Activated CD4-positive, alpha-beta T cell treated with anti-CD3 and anti-CD28 coated beads for 1 hour (primary cell): ENCODE data around the gene PHLPP1.

Experiments used
- DNase-seq: peaks from one replicate; pipeline ENCODE4 v3.0.0-alpha.2; 2020

PHLPP1 gene

DNA sequence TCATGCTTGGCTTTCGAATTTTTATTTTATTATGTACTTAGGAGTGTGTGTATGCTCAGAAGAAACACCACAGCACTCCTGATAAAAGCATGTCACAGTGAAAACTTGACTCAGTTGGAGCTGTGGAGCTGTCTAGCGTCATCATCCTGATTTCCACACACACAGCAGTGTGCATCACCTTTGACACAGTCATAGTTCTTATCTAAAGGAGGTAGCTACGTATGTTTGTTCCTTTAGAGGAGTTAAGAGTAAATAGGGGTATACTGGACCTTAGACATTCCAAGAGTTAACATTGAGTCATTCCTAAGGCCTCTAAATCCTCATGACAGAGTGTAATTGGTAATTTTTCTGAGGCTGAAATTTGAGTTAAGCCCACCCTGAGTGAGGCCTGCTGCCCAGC, 96.9 kb downstream of the PHLPP1 start:
- DNase-seq: no peak

DNA sequence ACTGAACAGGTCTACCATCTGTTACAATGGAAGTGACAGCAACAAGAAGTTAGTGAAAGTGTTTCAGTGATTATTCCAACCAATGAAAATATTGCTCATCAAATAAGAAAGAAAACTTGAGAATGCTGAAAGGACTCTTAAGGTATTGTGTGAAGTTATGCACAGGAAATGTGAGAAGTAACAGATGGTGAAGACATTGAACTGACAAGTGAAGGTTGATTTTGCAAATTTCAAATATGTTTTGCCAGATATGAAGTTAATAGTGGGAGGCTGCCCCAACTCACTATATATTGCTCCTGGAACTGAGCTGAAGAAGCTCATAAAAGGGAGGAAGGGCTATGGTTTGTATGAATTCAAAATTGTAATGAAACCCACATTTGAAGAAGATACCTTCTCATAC, 97.5 kb downstream of the PHLPP1 start:
- DNase-seq: no peak

DNA sequence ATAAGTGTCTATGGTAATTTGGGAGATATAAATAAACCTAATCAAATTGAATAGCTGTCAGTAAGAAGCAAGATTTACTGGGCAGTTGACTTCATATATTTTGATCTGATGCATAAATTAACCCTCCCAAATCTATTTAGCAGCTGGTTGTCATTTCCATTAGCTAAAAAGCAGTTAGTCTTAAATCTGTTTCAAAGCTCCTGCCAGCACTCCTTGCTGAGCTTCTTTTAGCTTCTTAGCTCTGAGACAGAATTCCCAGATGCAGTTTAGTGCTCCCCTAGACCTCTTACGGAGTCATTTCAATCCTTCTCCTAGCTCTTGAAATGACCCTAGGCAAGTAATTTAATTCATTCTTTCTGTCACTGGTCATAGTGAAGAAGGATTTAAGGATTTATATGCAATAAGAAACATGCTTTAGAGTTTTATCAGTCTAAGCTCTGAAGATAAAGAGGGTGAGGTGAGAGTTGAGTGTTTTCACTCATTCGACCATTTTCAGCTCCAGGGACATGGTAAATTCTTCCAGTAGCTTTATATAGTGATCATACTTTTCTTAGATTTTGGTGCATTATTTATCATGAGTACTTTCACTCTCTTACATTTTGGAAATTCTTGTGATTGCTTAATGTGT, 98.9 kb downstream of the PHLPP1 start:
- no peak for DNase-seq

DNA sequence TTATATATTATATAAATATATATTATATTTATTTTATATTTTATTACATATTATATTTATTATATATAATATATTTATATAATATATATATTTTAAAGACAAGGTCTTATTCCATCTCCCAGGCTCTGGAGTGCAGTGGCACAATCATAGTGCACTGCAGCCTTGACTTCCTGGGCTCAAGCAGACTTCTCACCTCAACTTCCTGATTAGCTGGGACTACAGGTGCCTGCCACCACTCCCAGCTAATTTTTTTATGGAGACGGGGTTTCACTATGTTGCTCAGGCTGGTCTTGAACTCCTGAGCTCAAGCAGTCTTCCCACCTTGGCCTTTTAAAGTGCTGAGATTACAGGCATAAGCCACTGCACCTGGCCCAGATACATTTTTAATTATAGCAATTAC, 110.0 kb downstream of the PHLPP1 start:
- no peak for DNase-seq

DNA sequence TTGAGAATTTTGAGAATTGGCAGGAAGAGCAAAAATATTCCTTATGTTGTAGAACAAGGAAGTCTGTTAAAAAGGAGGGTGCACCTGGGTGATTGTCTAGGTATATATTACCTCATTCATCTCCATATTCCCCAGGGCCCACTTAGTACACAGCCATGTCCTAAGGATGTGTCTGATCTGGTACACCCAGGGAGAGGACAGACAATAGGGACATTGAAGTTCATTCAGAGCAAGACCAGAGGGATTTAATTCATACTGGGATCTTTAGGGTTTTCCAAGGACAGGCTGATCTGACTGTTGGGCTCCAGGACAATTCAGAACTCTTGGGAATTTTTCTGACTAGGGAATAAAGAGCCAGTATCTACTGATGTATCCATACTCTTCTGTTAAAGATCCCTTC, 112.1 kb downstream of the PHLPP1 start:
- DNase-seq: no peak

DNA sequence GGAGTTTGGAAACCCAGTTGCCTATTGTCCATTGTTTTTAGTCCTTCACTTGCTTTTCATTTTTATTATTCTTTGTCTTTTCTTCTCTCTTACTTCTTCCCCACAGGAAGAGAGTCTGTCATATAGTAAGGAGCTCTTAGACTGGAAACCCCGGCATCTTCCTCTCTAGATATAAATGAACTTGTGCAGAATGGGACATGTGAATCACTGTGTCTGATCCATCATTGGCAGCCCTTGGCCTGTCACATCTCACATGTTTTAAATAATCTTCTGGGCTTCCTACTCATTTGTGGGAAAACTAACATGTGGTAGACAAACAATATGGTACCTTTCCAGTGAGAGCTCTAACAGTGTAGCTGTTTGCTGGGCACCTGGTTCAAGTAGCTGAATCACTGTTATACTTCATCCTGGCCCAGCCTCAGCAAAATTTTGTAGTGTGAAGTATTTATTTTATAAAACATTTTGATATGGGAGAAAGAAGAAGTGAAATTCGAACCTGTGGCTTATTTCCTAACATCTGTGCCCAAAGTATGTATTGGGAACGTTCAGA, 112.8 kb downstream of the PHLPP1 start:
- DNase-seq: no peak

DNA sequence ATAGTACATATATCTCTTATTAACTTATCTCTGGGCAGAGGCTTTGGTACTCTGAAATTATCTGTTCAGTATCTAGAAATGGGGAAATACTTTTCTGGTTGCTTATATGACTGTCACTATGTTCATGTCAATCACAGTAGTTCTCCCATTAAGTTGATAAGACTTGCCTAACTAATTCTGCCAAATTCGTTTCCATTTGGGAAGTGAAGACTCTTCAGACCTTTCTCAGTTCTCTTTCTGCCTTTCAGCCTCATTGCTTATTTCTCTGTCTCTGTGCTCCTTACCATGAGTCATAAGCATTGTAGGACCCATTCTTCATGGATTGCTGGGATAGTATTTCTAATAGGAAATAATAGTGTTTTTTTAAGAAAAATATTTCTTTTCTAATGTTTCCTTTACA, 113.5 kb downstream of the PHLPP1 start:
- no peak for DNase-seq

DNA sequence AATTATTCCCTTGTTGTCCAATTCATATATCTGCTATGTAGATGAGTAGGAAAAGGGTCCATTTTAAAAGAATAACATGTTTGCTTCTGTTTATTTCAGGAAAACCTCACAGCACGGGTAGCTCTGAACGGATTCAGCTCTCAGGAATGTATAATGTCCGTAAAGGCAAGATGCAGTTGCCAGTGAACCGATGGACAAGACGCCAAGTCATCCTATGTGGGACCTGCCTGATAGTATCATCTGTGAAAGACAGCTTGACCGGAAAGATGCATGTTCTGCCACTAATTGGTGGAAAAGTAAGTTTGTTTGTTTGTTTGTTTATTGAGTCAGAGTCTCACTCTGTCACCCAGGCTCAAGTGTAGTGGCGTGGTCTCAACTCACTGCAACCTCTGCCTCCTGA, 114.6 kb downstream of the PHLPP1 start:
- no peak for DNase-seq

DNA sequence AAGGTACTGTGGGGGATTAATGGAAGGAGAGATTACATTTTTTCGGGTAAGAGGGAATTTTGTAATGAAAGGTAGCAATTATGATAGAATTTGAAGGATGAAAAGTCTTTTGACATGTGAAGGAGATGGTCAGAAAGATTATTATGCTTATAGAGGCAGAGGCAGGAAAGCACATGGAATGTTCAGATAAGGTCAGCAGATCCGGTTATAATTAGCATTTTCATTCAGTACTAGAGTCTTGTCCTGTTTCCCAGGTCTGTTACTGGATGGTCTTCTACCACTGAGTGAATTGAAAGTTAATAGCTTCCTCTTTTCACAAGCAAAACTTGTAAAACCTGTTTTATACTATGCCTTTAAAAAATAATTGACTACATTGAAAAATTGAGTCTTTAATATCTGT, 116.9 kb downstream of the PHLPP1 start:
- no peak for DNase-seq

DNA sequence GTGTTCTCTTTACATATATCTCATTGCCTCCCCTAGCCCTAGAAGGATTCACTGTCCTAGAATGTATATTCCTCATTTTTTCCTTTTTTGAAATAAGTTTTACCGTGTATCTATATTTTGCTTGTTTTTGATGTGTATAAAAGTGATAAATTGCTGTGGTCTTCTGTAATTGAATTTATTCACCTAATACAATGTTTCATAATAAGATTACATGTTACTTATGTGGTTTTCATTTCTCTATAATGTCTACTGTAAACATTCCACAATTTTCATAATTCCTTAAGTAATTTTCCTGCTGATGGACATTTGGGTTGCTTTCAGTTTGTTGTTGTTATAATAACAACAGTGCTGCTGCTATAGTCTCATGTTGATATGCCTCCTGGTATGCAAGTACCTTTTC, 118.2 kb downstream of the PHLPP1 start:
- no peak for DNase-seq

DNA sequence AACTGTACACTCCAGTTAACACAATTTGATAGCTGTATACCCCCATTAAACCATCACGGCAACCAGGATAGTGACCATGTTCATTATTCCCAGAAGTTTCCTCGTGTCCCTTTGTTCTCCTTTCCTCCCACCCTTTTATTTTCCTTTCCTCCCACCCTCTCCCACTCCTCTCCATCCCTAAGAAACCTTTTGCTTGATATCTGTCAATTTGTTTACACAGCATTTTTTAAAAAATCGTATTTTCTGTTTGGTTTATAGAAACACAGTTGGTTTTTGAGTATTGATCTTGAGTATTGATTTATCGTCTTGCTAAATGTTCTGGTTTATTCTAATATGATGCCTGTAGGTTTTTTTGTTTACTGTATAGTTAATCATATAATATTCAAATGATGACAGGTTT, 119.4 kb downstream of the PHLPP1 start:
- no peak for DNase-seq

DNA sequence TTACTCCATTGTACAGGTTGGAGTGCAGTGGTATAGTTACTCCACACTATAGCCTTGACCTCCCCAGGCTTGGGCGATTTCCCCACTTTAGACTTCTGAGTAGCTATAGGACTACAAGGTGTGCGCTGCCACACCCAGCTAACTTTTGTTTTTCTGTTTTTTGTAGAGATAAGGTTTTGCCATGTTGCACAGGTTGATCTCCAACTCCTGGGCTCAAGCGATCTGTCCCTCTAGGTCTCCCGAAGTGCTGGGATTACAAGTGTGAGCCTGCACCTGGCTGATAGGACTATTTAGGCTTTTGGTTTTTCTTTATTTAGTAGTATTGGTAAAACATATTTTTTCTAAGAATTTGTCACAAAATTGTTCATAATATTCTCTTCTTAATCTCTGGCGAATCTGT, 121.7 kb downstream of the PHLPP1 start:
- no peak for DNase-seq

DNA sequence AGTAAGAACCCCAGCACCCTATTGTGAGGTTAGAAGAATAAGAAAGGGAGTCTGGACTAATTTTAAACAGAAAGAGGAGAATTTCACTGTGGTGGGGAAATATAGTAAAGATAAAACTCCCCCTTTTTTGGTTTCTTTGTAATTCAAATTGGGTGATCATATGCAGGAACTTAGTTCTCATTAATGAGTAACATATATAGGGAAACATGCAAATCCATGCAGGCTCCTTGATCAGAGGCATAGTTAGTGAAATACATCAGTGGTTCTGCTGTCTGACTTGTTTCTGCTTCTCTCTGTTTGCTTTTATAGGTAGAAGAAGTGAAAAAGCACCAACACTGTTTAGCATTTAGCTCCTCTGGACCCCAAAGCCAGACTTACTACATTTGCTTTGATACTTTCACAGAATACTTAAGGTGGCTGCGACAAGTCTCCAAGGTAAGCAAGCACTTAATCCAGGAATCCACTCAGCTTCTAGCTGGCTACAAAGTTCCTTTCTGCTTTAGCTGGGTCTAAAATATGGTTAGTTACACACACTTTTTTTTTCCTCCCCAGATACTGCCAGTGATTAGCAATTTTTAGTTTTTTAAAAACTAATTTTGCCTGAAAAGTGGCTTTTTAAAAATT, 123.2 kb downstream of the PHLPP1 start:
- DNase-seq: no peak

DNA sequence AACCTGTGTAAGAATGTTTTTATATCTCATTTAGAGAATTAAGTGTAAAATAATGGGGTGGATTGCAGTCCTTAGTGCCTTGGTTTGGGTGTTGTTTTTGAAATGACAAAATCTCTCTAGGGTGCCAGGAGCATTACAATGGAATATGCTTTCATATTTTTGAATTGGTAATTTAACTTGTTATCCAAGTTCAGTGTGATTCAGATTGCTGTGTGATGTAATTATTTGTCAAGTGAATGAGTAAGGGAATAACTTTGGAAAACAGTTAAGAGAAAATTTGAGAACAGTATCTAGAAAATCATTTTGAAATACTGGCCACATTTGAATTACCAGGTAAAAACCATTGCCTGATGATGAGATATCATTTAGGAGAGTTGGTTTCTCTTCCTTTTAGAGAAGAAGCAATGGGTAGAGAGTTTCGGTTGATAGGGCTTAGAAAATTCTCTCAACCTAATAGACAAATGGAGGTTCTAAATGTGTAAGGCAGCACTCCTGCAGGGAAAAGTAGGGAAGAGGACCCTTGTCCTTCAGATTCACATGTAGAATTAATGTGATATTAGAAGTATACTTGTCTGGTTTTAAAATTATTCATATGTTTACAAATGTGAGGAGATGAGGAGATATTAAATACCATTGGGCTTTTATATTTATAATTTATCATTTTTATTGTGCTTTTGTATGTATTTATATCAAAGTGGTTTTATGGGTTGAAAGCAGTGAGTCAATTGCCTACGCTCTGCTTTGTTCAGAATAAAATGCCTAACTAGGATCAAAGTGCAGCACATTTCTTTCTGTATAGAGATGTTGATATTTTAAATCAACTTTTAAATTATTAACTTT, 124.8 kb downstream of the PHLPP1 start:
- no peak for DNase-seq

DNA sequence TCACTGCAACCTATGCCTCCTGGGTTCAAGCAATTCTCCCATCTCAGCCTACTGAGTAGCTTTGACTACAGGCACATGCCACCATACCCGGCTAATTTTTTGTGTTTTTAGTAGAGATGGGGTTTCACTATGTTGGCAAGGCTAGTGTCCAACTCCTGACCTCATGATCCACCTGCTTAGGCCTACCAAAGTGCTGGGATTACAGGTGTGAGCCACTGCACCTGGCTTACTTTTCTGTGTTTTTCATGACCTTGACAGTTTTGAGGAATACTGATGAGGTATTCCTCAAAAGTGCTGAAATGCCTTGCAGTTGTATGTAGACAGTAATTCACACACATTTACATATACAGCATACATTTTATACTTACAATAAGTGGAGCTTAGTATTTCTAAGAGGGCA, 126.1 kb downstream of the PHLPP1 start:
- DNase-seq: no peak

DNA sequence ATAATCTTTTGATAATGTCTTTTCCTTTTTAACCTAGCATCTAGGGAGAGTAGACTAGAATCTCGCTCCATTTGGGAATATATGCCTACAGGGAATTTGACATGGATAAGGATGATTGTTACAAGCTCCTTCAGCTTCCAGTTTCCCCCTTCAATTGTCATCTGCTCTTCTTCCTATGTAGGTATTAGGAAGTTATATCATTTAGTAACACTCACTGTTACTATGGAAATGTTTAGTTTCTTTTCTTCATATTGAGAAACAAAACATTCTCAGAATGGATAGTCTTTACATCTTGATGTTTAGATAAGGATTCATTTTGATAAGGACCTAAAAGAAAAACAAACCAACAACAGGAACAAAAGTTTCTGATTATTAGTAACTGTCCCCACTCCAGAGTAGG, 127.6 kb downstream of the PHLPP1 start:
- DNase-seq: no peak

DNA sequence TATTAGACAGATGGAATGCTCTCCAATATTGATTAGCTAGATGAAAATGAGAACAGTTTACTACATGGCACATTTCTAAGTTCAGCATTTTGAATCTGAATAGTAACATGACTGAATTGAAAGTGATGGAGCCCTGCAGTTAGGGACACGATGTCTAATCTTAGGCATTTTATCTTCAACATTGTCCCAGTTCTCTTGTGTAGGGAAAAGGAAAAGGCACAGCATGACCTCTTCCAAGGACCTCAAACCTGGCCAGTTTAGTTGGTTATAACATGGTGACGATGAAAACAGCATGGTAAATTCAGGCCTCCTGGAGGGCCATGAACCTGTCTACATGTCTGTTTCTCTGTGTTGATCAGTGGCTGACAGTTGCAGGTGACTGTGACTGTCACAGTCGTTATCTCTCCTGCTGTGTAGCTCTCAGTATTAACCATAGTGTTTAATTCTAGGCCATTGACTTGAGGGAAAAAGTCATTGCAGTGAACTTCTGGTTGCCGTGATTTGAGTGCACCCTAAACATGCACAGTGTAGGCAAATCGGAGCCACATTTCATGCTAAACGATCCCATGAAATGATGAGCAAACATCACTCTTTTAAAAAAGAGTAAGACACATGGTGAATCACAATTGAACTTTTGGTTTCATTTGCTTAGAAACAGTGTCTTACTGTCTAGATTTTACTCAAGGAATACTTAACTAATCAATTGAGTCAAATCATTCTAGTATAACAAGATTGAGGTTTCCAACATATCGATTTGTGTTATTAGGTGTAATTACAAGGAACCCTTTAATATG, 129.7 kb downstream of the PHLPP1 start:
- no peak for DNase-seq

DNA sequence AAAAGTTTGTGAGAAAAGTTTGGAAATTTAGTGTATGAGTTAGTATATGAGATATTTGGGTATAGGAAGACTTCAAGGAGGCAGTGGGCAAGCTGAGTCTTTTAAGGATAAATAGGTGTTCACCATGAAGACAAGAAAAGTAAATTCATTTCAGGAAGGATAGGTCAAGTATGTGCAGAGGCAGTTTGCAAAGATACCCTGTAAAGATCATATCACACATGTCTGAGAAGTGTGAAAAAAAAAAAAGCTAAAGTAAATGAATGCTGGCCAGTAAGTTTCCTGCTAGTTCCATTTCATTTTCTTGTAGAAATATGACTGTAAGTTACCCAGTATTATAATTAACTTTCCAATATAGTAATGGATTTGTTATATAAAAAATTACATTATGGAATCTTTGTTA, 131.0 kb downstream of the PHLPP1 start:
- no peak for DNase-seq

DNA sequence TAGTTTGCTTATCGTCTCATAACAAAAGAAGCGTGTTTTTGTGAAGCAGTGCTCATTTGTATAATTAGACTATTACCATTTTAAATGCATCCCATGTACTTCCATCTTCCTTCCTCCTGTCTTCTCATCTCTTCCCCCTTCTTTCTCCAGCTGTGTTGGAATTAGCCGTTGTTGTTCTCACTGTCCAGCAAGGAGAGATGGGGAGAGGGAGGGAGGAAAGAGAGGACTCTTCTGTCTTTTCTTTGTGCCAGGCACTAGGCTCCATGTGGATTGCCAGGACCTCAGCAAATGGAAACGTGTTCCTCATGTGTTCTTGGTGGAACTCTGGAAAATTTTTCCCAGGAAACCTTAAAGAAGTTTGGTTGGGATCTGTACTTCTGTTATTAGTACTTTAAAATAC, 131.7 kb downstream of the PHLPP1 start:
- no peak for DNase-seq

DNA sequence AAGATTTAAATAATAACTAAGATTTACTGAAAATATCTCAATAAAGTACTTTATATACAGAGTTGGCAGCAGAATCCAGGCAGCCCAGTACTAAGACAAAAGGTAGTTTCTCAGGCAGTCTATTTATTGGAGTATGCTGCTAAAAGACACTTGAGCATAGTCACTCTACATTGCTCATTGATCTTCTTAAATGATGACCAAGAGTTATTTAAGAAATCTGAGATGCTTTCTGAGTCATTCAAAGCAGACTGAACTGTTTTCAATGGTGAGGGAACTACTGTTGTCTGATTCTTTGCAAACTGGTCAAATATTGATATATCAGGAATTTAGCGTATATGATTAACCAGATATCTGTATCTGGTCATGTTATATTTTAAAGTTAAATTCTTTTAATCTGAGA, 133.6 kb downstream of the PHLPP1 start:
- DNase-seq: no peak

DNA sequence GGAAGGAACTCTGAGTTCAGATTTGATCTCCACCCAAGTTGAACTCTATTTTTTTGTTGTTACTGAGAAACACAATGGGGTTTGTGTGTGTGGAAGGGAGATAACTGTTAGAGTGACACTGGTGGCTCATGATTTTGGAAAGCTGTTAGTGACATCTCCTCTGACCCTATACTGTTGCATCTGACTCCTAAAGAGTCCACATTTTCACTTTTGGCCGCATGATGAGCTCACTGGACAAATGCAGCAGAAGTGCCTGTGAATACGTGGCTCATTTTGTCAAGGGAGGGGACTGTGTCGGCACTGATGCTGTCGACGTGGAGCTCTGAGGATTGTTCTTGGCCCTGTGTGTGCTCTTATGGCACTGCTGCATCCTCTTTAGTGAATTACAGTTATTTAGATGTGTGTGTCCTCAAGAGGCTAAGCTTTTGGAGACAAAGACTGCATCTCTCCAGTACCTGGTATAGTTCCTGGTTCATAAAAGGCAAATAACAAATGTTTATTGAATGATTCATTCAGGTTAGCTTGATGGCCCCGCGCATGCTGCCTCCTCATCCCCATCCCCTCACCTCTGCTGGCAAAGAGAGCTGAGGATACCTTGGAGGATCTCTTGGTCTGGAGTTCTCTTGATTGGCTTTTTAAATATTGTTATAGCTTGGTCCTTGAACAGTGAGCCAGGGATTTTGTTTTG, 135.4 kb downstream of the PHLPP1 start:
- DNase-seq: no peak

DNA sequence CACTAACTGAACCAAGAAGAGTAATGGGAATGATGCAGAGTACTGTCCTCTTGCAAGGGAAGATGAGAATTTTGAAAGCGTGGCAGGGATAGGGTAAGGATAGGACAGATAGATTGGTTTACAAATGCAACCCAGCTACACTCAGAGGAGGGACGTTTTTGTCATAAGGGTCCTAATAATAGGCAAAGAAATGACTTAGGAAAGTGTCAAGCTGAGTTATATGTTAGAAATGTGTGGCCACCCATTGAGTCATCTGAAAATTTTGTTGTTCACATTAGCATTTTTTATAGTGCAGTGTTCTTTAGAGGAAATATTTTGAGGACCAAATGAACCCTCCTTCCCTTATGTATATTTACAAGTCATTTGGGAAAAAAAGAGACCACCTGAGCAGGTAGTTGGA, 137.5 kb downstream of the PHLPP1 start:
- DNase-seq: no peak

DNA sequence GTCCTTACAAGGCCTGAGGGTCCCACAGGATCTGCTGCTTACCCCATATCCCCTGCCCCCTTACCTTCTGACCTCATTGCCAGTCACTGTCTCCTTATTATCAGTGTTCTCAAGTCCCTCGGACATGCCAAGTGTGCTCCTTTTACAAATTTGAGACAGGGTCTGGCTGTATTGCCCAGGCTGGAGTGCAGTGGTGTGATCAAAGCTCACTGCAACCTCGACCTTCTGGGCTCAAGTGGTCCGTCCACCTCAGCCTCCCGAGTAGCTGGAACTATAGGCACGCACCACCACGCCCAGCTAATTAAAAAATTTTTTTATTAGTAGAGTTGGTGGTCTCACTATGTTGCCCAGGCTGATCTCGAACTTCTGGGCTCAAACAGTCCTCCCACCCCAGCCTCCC, 141.0 kb downstream of the PHLPP1 start:
- DNase-seq: no peak
